HuH-7.5 (cell line): ENCODE data around the gene MAP4K2.

Experiments used
- DNase-seq: peaks from one replicate; pipeline ENCODE4 v3.0.0; 2011; ENCODE audit warnings: low spot score

MAP4K2 gene

DNA sequence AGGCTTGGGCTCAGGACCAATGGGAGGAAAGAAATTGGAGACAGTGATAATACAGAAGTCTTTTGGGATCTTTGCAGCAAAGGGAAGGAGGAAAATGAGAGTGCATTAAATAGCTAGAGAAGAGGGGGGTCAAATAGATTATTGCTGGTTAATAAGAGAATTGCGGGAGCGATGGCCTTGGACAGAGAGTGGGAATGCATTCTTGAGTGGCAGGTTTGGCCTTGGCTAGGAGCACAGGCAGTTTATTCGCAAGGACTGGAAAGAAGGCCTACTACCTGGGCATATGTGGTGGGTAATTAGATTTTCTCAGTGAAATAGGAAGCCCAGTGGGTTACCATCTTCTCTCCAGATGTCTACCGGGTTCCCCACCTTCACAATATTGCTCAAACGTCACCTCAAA, 10.8 kb upstream of the MAP4K2 start:
- DNase-seq = no peak

GRCh38 chr11:64810891-64811272, 7.9 kb upstream of the MAP4K2 start:
- no peak for DNase-seq

DNA sequence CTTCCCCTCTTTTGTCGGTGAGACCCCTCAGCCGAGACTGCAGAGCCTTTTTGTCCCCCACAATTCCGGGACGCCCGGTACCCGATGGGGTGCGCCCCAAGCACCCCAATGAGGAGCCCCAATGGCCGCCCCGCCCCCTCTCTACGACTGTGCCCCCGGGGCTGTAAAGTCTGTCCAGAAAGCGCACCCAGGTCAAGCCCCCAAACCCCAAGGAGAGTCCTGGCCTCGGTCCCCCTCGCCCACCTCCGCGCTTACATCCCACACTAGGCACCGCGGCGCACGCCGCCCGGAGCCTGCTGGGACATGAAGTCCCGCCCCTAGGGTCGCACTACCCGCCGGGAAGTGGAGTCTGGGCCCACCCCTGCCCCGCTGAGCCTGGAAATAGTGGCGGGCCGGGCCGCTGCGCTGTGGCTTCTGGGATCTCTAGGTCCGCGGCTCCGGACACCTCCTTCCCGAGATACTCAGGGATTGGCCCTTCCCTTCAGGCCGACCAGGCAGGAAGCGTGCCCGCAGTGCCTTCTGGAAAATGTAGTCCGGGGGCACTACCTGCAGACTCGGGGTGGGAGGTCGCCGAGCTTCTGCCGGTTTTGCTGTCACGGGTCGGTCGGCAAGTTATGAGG, 7.4 kb upstream of the MAP4K2 start, which contains the start of gene MEN1:
MEN1 (minus strand) TSS at position 281 of the 620 bp plus-strand sequence. CDS start 442 bp downstream, outside the sequence.
- peak; percentile 98 for DNase-seq

GRCh38 chr11:64809781-64810241, 6.8 kb upstream of the MAP4K2 start:
- DNase-seq = peak; percentile 56

DNA sequence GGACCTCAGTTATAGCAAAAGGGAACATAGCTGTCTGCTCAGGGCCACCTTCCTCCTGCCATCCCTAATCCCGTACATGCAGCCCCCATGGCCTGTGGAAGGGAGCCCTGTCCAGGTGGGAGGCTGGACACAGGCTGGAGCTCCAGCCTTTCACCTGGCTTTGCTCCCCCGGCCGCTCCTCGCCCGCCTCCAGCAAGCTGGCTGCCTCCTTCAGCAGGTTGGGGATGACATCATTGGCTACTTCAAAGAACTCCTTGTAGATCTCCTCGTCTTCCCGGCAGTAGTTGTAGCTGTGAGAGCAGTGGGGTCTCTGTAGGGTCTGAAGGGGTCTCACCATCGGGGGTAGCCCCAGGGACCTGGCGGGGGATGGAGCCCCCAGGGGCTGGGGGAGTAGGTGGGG, 2.5 kb upstream of the MAP4K2 start:
- DNase-seq = no peak

DNA sequence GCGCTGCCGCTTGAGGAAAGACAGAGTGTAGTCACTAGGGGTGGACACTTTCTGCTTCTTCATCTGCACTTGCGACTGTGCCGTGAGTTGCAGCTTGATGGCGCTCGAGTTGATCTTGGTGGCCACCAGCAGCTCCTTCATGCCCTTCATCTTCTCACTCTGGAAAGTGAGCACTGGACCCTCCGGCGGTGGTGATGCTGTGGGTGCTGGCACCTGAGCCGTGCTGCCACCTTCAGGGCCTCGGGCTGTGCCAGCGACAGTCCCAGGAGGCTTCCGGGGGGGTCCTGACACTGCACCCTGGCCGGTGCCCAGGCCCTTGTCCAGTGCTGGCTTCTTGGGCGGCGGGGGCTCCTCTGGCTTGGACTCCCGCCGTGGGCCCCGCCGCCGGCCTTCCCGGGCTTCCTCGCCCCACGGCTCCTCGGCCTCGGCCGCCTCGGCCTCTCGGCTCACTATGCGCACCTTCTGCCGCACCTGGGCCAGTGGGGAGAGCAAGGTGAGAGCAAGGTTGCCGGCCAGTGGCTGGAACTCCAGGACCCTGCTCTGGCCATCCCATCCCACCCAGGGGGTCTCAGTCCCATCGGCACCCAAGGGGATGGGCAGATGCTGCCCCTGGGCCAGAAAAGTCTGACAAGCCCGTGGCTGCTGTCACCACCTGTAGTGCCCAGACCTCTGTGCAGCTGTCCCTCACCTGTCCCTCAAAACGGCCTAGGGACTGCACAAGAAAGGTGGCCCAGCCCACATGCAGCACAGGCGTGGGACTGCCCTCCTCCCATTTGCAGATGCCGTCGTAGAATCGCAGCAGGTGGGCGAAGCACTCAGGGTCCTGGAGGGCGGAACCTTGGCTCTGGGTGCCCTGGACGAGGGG, 1.6 kb upstream of the MAP4K2 start:
- no peak for DNase-seq

GRCh38 chr11:64803846-64804345, 882 bp upstream of the MAP4K2 start:
- no peak for DNase-seq

- no peak for DNase-seq
Measured at GRCh38 chr11:64802370-64803157, 450 bp downstream of the MAP4K2 start.

- DNase-seq = no peak
Measured at GRCh38 chr11:64801561-64802369, 1.2 kb downstream of the MAP4K2 start.

DNA sequence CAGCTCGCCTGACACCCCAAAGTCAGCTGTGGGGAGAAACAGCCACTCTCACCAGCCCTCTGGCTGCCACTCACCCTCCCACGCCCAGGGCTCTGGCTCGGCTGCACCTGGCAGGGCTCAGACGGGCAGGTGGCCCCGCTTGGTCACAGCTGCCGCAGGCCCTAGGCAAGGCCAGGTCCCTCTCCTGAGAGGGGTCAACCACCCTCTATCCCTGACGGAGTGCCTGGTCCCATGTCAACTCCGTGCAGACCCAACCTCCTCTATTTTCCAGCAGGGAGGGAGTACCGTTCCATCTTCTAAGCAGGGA, 1.9 kb downstream of the MAP4K2 start:
- no peak for DNase-seq

- no peak for DNase-seq
Measured at GRCh38 chr11:64800303-64801157, 2.5 kb downstream of the MAP4K2 start.

DNA sequence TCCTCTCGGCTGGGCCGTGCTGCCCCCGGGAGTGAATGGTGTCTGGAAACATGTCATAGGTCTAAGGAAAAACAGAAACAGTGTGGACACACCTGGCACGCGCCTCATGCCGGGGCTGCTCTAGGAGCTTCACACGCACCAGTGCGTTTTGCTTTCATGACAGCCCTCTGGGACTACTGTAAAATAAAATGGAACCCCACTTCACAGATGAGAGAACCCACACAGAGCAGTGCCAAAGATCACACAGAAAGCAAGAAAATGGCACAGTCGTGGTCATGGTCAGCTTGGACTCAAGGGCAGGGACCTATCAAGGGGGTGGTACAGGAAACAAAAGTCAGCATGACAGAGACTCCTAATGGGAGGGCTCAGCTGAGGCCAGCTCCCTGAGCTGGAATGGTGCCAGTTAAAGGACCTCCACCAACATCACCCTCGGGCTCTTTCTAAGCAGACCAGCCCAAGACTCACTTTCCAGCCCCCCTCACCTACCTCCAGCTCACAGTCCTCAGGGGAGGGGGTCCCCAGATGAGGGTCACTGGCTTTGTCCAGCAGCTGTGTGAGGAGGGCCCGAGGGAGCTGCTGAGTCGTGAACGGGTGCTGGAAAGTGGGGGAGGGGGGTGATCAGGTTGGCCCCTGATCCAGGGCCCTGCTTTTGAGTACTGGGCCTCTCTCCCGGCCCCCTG, 3.3 kb downstream of the MAP4K2 start:
- DNase-seq = no peak

GRCh38 chr11:64799256-64799622, 3.8 kb downstream of the MAP4K2 start:
- DNase-seq = no peak

DNA sequence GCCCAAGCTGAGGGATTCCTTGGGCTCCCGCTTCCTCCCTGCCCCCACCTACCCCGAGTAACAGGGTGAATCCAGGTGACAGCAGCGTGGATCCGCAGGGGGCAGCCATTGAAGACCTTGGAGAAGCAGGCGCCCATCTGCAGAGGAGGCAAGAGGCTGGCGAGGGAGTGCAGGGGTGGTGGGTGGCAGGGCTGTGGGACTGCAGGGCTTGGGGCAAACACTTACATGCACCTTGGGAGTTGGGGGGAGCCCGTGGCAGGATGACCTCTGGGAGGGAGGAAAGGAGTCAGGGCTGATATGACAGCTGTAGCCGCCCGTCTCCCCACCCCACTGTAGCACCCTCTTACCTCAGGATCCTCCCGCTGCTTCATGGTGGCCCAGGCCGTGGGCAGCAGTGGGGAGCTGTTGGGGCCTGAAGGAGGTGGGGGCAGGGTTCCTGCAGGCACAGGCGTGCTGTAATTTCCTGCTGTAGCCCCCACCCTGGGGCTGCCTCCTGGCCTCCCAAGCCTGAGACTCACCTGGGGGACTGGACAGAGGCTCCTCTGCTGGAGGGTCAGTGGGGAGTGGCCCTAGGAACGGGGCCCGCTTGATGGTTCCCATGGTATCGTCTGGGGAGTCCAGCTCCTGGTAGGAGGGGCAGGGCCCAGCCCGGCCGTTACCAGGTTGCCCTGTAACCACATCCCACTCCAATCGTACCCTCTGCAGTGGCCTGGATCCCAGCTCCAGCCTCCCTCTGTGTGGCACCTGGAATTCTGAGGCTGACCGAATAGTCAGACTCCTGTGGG, 6.1 kb downstream of the MAP4K2 start:
- no peak for DNase-seq

DNA sequence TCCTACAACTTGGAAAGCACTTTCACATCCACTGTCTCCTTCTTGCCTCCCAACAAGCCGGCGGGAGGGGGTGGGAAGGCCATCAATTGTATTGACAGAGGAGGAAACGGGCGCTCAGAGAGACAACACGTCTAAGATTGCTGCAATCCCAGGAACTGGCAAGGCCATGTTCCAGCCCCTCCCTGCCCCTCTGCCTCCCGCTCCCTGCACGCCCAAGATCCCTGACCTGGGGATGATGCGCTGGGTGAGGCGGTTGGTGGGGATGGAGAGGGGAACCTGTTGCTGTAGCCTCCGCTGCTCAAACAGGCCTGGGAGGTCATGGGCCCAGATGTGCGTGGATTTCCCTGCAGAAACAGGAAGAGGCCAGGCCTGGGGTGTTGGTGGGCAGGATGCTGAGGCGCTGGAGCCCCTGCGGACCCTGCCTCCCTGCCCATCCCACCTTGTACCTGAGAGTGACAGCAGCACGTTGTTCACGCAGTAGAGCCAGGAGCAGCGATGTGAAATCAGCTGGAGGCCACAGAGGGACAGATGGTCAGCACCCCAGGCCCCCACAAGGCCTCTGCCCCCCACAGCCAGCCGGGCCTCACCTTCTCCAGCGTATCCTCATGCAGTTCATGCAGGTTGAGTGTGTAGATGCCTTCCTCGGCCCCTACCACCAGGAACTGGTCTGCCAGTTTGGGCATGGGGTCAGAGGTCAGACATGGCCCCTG, 6.8 kb downstream of the MAP4K2 start:
- DNase-seq = no peak

- no peak for DNase-seq
Measured at GRCh38 chr11:64794526-64794925, 8.5 kb downstream of the MAP4K2 start.

DNA sequence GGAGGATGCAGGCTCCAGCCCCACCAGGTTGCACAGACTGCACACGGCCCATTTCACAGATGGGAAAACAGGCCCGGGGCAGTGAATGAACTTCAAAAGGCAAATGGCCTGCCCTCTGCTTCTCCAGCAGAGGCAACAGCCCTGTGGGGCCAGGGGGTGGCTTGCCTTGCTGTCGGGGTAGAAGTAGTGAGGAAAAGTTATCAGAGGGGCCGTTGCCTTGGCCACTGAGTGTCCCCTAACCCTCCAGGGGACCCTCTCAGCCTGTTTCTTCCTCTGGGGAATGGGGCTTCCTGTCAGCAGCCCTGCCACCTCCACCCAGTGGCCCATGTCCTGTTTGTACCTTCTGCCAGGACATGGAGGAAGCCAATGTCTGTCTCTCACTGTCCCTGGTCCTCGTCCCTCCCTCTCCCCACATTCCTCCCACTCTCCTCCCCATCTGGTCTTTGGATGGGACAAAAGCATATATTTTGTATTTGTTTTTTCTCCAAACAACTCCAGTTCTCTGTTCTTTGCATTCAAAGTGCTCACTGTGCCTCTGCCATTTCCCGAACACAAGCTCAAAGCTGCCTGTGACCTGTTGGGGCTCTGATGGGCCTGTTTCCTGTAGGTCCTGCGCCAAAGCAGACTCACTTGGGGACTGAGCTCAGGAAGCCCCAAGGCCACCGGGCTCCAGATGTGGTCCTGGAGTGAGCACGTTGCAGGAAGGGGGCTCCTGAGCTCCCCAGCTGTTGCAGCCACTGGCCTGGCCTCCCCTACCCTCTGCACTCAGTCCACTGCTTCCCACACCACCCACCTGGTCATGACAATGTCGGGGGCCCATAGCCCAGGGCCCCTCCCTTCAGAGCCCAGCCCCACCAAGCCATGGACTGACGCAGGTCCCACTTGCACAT, 9.5 kb downstream of the MAP4K2 start:
- DNase-seq = no peak

GRCh38 chr11:64792482-64792881, 10.5 kb downstream of the MAP4K2 start:
- no peak for DNase-seq
